Measurements from ENCODE around the gene ALDH1A1.

DNA sequence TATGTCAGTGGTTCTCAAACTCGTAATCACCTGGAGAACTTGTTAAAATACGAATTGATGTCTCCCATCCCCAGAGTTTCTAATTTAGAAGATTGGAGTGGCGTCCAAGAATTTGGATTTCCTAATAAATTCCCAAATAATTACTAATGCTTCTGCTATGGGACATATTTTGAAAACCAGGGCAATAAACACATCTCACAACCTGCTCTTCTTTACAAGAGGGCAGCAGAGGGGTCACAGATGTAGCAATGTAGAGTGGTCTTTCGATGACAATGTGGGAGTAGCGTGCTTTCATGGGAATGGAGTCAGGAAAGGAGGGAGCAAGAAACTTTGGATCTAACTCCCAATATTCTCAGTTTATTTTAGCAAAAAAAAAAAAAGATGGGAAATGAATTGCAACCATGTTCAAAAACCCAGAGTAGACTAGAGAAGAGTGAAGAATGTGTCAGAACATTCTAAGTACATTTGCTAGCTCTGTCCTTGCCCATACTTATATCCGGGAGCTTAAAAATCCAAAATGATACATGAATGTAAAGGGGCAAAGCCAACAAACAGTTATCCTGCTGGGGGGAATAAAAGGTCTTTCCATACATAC is 33.8 kb upstream of the ALDH1A1 start:
- TF ChIP-seq CBFB (CRISPR knock-in tag; IDR thresholded peaks at IDR 0.05; ENCODE audit: low read depth) (no peak), SMAD4 (CRISPR knock-in tag; IDR thresholded peaks at IDR 0.05) (no peak), TCF7 (CRISPR knock-in tag; IDR thresholded peaks at IDR 0.05; ENCODE audit: low read depth) (no peak), IRF2 (CRISPR knock-in tag; IDR thresholded peaks at IDR 0.05; ENCODE audit: borderline replicate concordance, low read depth) (no peak)
- TF ChIP-seq, protein P1, sequence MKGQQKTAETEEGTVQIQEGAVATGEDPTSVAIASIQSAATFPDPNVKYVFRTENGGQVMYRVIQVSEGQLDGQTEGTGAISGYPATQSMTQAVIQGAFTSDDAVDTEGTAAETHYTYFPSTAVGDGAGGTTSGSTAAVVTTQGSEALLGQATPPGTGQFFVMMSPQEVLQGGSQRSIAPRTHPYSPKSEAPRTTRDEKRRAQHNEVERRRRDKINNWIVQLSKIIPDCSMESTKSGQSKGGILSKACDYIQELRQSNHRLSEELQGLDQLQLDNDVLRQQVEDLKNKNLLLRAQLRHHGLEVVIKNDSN (CRISPR knock-in tag; IDR thresholded peaks at IDR 0.05): no peak
- TF ChIP-seq, protein P2, sequence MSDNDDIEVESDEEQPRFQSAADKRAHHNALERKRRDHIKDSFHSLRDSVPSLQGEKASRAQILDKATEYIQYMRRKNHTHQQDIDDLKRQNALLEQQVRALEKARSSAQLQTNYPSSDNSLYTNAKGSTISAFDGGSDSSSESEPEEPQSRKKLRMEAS (CRISPR knock-in tag; IDR thresholded peaks at IDR 0.05): no peak
- TF ChIP-seq, protein P3, sequence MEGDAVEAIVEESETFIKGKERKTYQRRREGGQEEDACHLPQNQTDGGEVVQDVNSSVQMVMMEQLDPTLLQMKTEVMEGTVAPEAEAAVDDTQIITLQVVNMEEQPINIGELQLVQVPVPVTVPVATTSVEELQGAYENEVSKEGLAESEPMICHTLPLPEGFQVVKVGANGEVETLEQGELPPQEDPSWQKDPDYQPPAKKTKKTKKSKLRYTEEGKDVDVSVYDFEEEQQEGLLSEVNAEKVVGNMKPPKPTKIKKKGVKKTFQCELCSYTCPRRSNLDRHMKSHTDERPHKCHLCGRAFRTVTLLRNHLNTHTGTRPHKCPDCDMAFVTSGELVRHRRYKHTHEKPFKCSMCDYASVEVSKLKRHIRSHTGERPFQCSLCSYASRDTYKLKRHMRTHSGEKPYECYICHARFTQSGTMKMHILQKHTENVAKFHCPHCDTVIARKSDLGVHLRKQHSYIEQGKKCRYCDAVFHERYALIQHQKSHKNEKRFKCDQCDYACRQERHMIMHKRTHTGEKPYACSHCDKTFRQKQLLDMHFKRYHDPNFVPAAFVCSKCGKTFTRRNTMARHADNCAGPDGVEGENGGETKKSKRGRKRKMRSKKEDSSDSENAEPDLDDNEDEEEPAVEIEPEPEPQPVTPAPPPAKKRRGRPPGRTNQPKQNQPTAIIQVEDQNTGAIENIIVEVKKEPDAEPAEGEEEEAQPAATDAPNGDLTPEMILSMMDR (IDR thresholded peaks at IDR 0.05): no peak
- TF ChIP-seq, protein P4, sequence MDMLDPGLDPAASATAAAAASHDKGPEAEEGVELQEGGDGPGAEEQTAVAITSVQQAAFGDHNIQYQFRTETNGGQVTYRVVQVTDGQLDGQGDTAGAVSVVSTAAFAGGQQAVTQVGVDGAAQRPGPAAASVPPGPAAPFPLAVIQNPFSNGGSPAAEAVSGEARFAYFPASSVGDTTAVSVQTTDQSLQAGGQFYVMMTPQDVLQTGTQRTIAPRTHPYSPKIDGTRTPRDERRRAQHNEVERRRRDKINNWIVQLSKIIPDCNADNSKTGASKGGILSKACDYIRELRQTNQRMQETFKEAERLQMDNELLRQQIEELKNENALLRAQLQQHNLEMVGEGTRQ (CRISPR knock-in tag; IDR thresholded peaks at IDR 0.05): no peak
